ENCODE measurements around the gene SLC18A3.

GRCh38 chr10:49661140-49661856 lies 51.2 kb downstream of the SLC18A3 start:
- TF ChIP-seq, protein P1, sequence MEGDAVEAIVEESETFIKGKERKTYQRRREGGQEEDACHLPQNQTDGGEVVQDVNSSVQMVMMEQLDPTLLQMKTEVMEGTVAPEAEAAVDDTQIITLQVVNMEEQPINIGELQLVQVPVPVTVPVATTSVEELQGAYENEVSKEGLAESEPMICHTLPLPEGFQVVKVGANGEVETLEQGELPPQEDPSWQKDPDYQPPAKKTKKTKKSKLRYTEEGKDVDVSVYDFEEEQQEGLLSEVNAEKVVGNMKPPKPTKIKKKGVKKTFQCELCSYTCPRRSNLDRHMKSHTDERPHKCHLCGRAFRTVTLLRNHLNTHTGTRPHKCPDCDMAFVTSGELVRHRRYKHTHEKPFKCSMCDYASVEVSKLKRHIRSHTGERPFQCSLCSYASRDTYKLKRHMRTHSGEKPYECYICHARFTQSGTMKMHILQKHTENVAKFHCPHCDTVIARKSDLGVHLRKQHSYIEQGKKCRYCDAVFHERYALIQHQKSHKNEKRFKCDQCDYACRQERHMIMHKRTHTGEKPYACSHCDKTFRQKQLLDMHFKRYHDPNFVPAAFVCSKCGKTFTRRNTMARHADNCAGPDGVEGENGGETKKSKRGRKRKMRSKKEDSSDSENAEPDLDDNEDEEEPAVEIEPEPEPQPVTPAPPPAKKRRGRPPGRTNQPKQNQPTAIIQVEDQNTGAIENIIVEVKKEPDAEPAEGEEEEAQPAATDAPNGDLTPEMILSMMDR (IDR thresholded peaks at IDR 0.05) = no peak
- TF ChIP-seq POLR2AphosphoS5 (IDR thresholded peaks at IDR 0.05) = no peak
- no peak for TF ChIP-seq POLR2A (IDR thresholded peaks at IDR 0.05)

Data from transverse colon (tissue), 4 donors.